Stimulated activated CD4-positive, alpha-beta T cell treated with anti-CD3 and anti-CD28 coated beads, Interleukin-4, amount 100 ng/mL, for 1 hour (primary cell): Measurements from ENCODE around the gene HTT-AS.
A peak's percentile ranks its signal among the peaks of the same experiment; 100 is the strongest.

Experiments used
- DNase-seq: peaks from one replicate; pipeline ENCODE4 v3.0.0-alpha.2; 2020

HTT-AS gene

DNA sequence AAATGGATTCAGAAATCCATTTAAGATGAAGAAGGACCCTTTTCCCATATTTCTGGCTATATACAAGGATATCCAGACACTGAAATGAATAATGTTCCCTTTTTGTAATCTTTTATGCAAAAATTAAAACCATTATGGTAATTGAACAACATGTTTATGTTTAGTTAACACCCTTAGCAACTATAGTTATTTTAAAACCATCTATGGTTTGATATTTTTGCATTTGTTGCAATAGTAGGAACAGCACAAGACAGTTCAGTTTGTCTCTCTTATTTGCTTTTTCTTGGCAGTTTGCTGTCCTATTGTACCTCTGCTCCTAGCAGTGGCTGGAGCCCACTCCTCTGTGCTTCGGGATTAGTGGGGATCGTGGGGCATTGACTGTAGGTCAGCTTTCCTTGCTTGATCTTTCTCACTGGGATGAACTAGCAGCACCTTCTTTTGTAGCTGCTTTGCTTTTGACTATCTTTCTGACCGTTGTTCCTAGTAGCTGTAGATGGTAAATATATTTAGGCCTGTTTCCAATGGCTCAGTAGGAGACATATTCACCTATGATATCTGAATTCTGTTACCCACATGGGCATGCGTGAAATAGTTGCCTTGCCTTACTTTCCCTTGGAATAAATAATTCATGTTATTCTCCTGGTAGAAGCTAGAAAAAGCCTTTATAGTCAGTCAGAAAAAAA lies 12.9 kb upstream of the HTT-AS start:
- DNase-seq, result no peak

GRCh38 chr4:3085948-3086670 lies 11.8 kb upstream of the HTT-AS start:
- no peak for DNase-seq

- DNase-seq, result no peak
Observed at GRCh38 chr4:3083732-3084131, 9.4 kb upstream of the HTT-AS start.

DNA sequence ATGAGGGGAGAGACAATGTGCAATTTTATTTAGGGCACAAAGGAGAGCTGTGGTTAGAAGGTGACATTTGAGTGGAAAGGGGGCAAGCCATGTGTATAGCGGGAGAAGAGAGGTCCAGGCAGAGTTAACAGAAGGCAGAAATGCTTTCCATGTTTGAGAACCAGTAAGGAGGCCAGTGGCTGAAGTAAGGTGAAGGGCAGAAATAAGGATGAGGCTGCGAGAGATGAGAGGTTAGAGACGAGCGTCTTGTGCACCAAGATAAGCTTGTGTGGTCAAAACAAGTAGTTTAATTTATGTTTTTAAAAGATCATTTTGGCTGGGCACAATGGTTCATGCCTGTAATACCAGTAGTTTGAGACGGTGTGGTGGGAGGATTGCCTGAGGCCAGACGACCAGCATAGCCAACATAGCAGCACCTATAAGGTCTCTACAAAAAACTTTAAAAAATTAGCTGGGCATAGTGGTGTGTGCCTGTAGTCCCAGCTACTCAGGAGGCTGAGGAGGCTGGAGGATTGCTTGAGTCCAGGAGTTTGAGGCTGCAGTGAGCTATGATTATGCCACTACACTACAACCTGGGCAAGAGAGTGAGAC lies 8.7 kb upstream of the HTT-AS start:
- no peak for DNase-seq

- DNase-seq, result no peak
Observed at GRCh38 chr4:3079694-3080123, 5.4 kb upstream of the HTT-AS start.

DNA sequence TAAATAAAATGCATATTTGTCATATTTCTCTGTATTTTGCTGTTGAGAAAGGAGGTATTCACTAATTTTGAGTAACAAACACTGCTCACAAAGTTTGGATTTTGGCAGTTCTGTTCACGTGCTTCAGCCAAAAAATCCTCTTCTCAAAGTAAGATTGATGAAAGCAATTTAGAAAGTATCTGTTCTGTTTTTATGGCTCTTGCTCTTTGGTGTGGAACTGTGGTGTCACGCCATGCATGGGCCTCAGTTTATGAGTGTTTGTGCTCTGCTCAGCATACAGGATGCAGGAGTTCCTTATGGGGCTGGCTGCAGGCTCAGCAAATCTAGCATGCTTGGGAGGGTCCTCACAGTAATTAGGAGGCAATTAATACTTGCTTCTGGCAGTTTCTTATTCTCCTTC lies 3.5 kb upstream of the HTT-AS start:
- DNase-seq, result no peak

GRCh38 chr4:3075652-3075981 lies 1.3 kb upstream of the HTT-AS start:
- no peak for DNase-seq

DNA sequence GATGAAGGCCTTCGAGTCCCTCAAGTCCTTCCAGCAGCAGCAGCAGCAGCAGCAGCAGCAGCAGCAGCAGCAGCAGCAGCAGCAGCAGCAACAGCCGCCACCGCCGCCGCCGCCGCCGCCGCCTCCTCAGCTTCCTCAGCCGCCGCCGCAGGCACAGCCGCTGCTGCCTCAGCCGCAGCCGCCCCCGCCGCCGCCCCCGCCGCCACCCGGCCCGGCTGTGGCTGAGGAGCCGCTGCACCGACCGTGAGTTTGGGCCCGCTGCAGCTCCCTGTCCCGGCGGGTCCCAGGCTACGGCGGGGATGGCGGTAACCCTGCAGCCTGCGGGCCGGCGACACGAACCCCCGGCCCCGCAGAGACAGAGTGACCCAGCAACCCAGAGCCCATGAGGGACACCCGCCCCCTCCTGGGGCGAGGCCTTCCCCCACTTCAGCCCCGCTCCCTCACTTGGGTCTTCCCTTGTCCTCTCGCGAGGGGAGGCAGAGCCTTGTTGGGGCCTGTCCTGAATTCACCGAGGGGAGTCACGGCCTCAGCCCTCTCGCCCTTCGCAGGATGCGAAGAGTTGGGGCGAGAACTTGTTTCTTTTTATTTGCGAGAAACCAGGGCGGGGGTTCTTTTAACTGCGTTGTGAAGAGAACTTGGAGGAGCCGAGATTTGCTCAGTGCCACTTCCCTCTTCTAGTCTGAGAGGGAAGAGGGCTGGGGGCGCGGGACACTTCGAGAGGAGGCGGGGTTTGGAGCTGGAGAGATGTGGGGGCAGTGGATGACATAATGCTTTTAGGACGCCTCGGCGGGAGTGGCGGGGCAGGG lies 711 bp upstream of the HTT-AS start:
- DNase-seq, result peak; percentile 49

- DNase-seq, result no peak
Observed at GRCh38 chr4:3073158-3074077, 920 bp downstream of the HTT-AS start.

GRCh38 chr4:3071811-3072210 lies 2.5 kb downstream of the HTT-AS start:
- DNase-seq, result no peak

- DNase-seq, result no peak
Observed at GRCh38 chr4:3070709-3071500, 3.4 kb downstream of the HTT-AS start.

DNA sequence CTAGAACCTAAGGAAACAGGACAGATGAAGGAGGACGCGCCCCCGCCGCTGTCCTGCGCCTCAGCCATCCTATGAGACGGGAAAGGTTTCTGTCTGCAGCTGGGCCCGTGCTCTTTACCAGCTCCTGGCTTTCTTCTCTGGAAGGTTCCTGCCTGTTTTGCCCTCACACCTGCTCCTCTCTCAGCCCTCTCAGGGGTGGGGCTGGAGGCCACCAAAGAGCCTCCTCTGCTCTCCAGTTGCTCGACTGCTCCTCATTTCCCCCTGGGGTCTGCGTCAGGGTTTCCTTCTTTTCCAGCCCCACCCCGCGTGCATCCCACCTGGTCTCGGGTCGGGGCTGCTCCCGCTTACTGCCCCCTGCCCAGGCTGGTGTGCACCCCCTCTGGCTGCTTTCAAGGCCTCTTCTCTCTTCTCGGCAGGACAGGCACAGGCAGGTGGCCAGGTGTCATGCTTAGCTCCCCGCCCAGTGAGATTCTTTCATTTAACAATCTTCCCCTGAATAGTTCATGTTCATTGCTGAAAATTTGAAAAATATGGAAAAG lies 4.6 kb downstream of the HTT-AS start:
- DNase-seq, result no peak

DNA sequence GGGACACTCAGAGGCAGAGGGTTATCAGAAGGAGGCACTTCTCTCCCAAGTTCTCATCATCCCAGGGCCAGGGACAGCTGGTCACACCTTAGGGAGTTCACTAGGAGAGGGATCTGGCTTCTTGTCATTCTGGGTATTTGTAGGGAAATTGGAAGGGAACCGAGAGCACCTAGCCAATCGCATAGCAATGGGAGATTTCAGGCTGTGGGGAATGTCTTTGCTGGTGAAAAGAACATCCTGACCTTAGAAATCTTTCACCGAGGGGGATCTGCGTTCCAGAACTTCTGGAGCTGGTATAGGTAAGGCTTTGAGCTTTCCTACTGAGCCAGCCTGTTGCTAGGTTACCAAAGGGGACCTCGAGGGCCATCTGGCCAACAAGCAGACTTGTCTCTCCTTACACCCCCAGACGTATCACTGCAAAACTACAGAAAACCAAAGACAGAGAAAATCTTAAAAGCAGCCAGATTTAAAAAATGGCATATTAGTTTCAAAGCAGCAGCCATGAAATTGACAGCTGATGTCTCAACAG lies 6.8 kb downstream of the HTT-AS start:
- DNase-seq, result no peak

DNA sequence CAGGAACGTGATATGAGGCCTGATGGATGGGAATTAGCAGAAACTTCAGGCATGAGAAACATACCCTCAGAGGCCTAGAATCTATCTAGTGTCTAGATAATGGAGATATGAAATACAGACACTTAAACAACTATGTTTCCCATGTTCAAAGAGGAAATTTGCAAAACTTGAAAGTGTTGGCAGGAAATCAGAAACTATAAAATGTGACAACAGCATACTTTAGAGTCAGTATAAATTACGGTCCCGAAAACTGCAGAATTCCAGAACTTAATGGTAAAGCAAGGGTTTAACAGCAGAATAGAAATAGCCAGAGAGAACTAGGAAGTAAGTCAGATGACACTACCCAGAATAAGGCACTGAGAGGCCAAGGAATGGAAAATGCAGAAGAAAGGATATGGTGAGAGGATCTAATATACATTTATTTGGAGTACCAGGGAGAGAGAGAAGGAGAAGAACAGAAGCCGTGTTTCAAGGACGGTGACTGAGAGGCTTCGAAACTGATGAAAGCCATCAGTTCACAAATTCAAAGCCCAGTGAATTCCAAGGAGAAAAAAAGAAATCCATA lies 7.4 kb downstream of the HTT-AS start:
- DNase-seq, result no peak

GRCh38 chr4:3065551-3065950 lies 8.8 kb downstream of the HTT-AS start:
- DNase-seq, result no peak

DNA sequence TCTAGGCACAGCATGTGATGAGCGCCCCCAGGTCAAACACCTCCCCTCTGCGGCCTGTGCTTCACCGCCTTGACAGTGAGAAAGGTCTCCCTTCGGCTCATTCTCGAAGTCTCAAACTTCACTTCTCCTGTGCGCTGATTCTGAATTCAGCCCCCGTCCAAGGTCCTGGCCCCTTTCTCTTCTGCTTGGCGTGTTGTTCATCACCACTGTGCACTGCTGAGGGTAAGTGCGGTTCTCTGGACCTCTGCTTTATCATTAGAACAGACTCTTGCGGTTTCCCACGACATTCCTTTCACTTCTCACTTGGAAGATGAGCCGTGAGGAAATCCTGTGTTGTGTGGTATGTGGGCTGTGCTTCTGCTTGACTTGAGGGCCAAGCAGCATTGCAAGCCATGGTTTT lies 11.9 kb downstream of the HTT-AS start:
- no peak for DNase-seq

DNA sequence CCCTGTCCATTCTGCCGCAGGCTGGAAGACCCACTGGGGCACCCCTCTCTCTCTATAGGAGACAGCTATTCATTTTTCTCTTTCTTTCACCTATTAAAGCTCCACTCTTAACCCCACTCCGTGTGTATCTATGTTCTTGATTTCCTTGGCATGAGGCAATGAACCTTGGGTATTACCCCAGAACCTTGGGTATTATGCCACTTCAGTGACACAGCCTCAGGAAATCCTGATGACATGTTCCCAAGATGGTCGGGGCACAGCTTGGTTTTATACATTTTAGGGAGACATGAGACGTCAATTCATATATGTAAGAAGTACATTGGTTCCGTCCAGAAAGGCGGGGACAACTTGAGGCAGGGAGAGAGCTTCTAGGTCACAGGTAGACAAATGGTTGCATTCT lies 13.4 kb downstream of the HTT-AS start:
- no peak for DNase-seq

GRCh38 chr4:3059943-3060342 lies 14.4 kb downstream of the HTT-AS start:
- no peak for DNase-seq

GRCh38 chr4:3054169-3054759 lies 20.1 kb downstream of the HTT-AS start:
- DNase-seq, result no peak
